ENCODE measurements around the gene KRT25.

DNA sequence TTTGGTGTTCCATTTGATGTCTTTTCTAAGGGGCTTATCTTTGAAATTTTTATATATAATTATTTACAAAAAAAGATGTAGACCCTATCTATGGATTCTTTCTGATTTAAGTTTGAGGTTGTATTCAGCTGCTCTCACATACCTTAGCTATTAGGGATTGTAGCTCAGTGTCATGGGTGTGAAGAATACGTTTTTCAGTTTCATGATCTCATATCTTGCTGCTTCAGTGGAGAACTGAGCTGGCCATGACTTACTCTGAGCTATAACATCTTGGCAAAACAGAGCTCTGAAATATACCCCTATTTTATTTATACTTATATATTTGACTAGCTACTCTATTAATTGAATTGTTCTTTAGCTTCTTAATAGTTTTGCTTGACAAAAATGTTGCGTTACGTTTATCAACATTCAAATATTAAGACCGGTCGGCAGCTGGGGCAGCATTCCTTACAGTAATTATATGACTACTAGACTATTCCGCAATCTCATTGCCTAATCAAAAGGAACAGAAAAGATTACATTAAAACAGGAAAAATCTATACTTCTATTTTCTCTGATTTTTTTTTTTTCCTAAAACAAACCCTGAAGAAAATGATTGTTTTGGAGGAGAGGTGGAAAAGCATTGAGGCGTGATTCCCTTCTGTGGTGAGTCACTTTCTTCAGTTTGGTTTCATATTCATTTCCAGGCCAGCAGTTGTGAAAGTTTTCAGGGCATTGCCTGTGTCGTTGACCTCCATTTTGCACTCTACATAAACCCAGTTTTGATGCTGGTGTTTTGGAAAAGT lies 27.5 kb downstream of the KRT25 start:
- TF ChIP-seq, protein P1, sequence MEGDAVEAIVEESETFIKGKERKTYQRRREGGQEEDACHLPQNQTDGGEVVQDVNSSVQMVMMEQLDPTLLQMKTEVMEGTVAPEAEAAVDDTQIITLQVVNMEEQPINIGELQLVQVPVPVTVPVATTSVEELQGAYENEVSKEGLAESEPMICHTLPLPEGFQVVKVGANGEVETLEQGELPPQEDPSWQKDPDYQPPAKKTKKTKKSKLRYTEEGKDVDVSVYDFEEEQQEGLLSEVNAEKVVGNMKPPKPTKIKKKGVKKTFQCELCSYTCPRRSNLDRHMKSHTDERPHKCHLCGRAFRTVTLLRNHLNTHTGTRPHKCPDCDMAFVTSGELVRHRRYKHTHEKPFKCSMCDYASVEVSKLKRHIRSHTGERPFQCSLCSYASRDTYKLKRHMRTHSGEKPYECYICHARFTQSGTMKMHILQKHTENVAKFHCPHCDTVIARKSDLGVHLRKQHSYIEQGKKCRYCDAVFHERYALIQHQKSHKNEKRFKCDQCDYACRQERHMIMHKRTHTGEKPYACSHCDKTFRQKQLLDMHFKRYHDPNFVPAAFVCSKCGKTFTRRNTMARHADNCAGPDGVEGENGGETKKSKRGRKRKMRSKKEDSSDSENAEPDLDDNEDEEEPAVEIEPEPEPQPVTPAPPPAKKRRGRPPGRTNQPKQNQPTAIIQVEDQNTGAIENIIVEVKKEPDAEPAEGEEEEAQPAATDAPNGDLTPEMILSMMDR (conservative IDR thresholded peaks at IDR 0.05 in 1 of 2, IDR thresholded peaks at IDR 0.05 in 1 of 2; ENCODE audit: extremely low read depth in 1 of 2, insufficient read depth in 1 of 2, low read depth in 1 of 2, low read length in 2 of 2): no peak
- TF ChIP-seq EZH2 (IDR thresholded peaks at IDR 0.05; ENCODE audit: borderline replicate concordance, low read length): no peak
